Fibroblast of mammary gland (primary cell): ENCODE data around the gene C20orf173.

Source experiments
- DNase-seq: peaks from one replicate; pipeline ENCODE4 v3.0.0-alpha.2; 2010; ENCODE audit warnings: low read depth
- H3K4me3 ChIP-seq: 2 replicates; pipeline ENCODE4 v1.5.1; 2011; ENCODE audit warnings: low read depth, mild to moderate bottlenecking, low read length, moderate library complexity; ENCODE audit not compliant: control insufficient read depth
- TF ChIP-seq, protein P1 (sequence below): conservative IDR thresholded peaks from 2 replicates; pipeline ENCODE4 v1.5.1; 2011; ENCODE audit warnings: low read depth, low read length, inconsistent platforms; ENCODE audit not compliant: control insufficient read depth, insufficient read depth

The C20orf173 gene

DNA sequence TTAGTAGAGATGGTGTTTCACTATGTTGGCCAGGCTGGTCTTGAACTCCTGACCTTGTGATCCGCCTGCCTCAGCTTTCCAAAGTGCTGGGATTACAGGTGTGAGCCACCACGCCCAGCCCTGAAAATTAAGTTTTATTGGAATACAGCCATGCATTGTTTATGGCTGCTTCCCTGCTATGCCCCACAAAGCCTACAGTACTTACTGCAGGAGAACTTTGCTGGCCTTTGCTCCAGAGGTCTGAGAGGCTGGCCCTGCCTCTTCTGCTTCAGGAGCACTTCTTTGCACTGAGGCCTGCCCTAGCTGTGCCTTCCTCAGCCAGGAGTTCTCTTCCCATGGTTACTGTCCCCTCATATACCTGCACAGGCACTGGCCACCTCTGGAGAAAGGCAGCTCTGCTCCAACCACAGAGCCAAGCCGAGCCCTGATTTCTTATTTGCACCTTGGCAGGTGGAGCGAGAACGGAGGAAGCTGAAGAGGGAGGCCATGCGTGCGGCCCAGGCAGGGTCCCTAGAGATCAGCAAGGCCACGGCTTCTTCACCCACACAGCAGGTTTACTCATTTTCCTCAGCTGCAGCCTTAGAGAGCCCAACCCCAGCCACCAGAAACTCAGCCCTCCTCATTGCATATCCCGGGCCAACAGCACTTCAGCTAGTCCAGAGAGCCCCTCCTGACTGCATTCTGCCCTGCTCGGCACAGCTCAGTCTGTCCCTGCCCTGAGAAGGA, 20.8 kb downstream of the C20orf173 start:
- no peak overlapping the region for H3K4me3 ChIP-seq
- no peak for DNase-seq

DNA sequence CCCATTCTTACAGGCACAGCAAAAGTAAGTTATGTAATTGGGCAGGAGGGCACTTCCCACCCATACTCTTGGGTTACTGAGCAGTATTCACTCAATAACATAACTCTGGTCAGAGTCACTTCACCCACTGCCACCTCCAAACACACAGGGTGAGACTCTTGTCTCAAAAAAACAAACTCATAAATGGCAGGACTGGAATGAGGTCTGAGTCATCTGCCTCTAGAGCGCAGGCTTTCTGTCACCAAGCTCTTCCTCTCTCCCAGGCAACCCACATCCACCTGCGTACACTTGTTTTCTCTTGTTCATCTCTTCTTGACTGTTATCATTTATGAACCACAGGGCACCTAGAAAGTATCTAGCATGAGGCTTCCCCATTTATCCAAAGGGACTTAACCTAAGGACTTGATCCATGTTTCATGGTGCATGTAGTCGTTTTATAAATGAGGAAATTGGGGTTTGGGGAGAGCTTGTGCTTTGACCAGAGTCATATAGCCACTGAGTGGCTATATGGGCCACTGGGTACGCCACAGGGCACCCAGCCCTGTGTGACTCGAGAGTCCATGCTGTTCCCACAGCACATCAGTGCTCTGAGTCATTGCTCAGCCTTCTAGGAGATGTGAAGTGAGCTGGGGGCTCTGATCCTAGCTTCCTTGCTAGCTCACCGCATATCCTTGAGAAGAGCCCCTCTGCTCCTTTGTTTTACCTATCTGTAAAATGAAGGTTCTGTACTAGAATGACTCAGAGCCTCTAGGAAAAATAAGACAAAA, 22.4 kb downstream of the C20orf173 start:
- TF ChIP-seq, protein P1, sequence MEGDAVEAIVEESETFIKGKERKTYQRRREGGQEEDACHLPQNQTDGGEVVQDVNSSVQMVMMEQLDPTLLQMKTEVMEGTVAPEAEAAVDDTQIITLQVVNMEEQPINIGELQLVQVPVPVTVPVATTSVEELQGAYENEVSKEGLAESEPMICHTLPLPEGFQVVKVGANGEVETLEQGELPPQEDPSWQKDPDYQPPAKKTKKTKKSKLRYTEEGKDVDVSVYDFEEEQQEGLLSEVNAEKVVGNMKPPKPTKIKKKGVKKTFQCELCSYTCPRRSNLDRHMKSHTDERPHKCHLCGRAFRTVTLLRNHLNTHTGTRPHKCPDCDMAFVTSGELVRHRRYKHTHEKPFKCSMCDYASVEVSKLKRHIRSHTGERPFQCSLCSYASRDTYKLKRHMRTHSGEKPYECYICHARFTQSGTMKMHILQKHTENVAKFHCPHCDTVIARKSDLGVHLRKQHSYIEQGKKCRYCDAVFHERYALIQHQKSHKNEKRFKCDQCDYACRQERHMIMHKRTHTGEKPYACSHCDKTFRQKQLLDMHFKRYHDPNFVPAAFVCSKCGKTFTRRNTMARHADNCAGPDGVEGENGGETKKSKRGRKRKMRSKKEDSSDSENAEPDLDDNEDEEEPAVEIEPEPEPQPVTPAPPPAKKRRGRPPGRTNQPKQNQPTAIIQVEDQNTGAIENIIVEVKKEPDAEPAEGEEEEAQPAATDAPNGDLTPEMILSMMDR: no peak
- DNase-seq: peak; percentile 24
- H3K4me3 ChIP-seq: no peak overlapping the region

More for the DNA sequence above, 20.8 kb downstream of the C20orf173 start:
- TF ChIP-seq, protein P1: no peak

DNA sequence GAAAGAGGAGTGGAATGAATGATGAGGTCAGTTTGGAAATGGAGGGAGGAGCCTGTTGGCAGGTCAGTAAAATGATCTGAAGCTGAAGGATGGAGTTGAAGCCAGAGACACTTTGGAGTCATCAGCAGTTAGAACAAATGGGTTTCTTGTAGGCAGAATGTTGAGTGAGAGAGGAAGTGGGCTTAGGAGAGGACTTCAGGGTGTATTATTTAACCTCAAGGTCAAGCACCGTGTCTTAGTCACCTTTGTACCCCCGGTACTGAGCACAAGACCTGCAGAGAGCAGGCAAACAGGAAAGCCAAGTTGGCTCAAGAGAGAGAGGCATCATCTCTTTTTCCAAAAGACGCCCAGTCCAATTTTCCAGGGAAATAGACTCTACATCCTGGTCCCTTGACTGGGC, 23.3 kb downstream of the C20orf173 start:
- peak; percentile 11 for DNase-seq

DNA sequence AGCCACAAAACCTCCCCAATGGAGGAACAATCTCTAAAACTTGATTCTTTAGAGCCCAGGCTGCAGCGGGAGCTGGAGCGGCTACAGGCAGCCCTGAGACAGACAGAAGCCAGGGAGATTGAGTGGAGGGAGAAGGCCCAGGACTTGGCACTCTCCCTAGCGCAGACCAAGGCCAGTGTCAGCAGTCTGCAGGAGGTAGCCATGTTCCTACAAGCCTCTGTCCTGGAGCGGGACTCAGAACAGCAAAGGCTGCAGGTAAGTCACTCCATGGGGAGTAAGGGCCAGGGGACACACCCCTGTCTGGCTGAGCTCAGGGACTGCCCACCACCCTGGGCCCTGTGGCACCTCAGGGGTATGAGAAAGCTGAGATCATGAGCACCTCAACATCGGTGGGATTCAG, 24.7 kb downstream of the C20orf173 start:
- DNase-seq: no peak
- TF ChIP-seq, protein P1: no peak
- no peak overlapping the region for H3K4me3 ChIP-seq

More for the DNA sequence above, 23.3 kb downstream of the C20orf173 start:
- no peak overlapping the region for H3K4me3 ChIP-seq
- TF ChIP-seq, protein P1: no peak

DNA sequence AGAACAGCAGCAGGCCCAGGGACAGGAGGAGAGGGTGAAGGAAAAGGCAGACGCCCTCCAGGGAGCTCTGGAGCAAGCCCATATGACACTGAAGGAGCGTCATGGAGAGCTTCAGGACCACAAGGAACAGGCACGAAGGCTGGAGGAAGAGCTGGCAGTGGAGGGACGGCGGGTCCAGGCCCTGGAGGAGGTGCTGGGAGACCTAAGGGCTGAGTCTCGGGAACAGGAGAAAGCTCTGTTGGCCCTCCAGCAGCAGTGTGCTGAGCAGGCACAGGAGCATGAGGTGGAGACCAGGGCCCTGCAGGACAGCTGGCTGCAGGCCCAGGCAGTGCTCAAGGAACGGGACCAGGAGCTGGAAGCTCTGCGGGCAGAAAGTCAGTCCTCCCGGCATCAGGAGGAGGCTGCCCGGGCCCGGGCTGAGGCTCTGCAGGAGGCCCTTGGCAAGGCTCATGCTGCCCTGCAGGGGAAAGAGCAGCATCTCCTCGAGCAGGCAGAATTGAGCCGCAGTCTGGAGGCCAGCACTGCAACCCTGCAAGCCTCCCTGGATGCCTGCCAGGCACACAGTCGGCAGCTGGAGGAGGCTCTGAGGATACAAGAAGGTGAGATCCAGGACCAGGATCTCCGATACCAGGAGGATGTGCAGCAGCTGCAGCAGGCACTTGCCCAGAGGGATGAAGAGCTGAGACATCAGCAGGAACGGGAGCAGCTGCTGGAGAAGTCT, 25.5 kb downstream of the C20orf173 start:
- no peak overlapping the region for H3K4me3 ChIP-seq
- DNase-seq: no peak
- TF ChIP-seq, protein P1: no peak

DNA sequence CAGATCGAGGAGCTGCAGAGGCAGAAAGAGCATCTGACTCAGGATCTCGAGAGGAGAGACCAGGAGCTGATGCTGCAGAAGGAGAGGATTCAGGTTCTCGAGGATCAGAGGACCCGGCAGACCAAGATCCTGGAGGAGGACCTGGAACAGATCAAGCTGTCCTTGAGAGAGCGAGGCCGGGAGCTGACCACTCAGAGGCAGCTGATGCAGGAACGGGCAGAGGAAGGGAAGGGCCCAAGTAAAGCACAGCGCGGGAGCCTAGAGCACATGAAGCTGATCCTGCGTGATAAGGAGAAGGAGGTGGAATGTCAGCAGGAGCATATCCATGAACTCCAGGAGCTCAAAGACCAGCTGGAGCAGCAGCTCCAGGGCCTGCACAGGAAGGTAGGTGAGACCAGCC, 26.2 kb downstream of the C20orf173 start:
- no peak for DNase-seq
- H3K4me3 ChIP-seq: no peak overlapping the region
- TF ChIP-seq, protein P1: no peak
